AG08396 (cell line): Measurements from ENCODE around the gene IQCH.
A peak's percentile ranks its signal among the peaks of the same experiment; 100 is the strongest.

Experiments used
- DNase-seq: peaks from one replicate; pipeline ENCODE4 v3.0.0; 2012; ENCODE audit warnings: low spot score, mixed read lengths

IQCH gene

DNA sequence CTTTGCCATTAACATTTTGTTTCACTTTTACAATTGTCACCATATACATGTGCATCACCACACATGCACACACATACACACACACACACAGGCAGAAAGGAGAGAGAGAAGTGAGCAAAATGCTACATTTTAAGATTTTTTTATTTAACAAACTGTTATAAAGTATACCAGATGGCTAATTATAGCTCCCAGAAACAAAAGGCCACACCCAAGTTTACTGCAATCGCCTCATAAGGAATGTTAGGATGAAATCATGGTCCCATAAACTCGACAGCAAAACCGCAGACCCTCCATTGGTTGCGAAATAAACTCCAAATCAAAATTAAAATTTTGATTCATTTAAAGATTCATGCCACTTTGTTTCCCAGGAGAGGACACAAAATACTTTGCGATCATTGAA is 250.2 kb downstream of the IQCH start:
- no peak for DNase-seq

DNA sequence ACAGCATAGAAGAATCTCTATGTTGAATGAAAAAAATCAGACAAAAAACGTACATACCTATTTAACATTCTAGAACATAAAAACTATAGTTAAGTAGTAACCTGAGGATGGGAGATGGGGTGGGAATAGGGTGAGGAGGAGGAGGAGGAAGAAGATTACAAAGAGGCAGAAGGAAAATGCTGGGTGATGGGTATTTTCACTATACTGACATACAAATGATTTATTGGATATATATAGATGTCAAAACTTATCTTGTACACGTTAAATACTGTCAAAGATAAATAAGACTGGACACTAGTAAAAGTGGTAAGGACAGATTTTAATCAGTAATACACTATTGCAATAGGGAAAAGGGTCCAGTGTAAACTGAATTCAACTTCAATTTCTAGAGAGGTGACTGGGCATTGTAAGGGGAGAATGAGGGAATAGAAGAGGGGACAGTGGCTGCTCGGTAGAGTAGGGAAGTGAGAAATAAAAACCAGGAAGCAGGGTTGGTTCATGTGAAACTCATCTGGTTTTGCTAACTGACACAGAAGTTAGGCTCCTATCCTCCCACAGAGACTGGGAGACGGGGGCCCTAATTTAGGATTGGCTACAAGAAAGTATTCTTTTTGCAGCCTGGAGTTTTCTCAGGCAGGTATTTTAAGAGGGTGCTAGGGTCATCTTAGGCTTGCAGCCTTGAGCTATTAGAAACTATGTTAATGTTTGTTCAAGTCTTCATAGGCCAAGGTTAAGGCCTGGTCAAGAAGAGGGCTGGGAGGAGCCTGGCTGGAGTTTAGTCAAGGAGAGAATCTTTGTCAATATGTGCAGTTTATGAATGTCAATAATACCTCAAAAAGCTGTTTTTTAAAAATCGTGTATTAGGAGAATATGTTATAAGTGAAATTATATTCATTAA is 251.3 kb downstream of the IQCH start:
- DNase-seq: no peak

DNA sequence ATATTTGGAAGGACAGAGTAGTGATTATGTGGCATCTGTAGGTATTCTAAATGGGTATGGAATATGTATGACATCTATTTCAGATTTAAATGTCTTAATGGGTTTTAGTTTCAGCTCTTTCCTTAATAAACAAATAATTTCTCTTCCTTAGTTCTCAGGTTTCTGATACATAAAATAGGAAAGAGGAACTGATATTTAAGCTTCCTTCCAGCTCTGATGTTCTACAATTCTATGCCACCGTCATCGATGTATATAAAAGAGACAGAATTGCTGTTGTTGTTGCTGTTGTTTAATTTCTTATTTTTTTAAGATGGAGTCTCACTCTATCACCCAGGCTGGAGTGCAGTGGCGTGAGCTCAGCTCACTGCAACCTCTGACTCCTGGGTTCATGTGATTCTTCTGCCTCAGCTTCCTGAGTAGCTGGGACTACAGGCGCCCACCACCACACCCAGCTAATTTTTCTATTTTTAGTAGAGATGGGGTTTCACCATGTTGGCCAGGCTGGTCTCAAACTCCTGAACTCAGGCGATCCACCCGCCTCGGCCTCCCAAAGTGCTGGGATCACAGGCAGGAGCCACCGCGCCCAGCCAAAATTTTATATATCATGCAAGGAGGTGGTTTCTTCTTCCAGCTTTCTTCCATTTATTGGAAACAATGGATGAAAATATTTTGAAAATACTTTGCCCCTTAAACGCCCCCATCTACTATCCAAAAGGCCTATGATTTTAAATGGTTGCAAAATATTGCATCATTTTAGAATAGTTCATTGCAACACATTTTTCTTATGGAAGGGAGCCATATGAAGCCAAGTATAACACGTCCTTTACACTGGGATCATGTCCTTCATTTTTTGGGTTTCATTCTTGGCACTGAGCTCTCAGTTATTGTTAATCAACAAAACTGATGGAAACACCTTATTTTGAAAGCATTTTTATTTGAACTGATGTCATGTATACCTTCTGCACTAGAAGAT is 252.5 kb downstream of the IQCH start:
- DNase-seq: no peak

DNA sequence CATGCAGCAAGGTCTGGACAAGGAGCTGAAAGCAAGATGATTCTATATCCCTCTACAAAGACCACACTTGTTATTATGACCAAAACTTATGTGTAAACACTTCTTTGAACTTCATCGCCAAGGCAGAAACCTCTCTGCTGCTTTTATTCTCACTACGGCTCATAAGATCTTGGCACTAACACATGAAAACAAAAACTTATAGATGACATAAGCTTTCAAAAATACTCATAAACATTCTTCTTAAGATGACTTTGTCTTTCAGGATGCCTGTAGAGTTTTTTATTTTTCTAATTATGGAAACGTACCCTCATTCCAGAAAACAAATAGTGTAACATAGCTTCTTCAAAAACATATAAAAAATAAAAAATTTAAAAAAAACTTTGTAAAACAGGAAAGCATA is 253.8 kb downstream of the IQCH start:
- no peak for DNase-seq

DNA sequence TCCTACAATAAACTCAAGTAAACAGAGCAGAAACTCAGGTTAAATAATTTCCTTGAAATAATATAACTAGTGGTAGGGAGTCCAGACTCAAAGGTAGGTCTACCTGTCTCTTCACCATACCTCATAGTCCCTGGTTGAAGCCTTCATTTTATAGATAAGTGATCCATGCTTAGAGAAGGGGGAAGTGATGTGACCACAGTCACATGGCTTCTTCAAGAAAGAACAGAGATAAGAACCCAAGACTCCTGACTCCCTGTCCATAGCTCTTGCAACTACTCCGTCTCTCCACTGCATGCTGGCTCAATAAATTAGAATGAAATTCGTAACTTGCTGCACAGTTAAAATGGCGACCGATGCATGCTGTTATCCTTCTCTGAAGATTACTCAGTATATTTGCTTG is 255.3 kb downstream of the IQCH start:
- no peak for DNase-seq

DNA sequence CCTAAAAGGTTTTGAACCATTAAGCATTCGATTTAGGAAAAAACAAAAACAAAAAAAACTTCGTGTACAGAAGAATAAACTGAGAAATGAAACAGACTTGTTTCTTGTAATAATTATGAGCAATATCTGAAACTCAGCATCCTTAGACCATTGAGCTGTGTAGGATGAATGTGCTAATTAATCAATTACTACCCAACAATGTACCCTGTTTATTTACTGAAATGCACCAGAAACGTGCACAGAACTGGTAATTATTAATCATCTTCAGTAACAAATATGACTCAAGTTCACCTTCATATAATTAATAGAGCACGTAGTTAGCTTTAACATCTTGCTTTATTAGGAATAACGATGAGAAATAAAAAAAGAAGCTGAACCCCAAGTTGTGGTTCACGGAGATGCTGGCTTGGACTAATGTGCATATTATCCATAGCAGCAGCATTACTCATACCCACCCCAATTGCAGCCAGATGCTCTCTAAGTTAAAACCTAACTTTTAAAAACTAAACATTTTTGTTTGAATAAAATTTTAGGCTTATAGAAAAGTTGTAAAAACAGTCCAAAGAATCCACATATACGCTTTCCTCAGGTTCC is 256.1 kb downstream of the IQCH start:
- peak; percentile 64 for DNase-seq

DNA sequence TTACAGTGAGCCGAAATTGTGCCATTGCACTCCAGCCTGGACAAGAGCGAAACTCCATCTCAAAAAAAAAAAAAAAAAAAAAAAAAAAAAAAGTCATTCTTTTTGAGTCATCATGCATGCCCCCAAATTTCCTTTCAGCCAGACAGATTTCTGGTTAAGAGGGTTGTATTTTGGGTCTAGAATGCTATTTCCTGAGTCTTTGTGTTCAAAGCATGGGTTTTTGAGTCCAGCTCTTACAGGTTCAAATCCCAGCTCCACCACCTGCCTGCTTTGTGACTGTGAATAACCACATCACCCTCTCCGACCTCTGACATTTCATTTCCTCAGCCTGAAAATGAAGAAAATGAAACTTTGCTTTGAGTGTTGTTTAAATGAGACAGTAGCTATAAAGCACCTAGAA is 257.0 kb downstream of the IQCH start:
- DNase-seq: no peak

DNA sequence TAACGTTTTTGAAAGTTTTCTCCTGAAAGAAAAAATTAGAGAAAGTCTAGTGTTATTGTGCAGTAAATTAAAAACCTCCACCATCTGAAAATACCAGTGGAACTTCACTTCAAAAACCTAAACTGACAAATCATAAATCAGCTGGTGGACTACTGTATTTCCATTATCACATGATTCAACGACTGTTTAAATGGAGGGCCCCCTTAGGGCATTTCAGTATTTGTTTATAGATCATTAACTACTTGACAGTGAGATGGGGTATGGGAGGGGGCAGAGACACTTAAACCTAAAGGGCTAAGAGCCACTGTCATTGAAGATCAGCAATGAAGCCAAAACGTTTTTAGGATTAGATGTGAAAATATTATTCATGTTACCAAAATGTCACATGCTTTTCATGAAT is 257.6 kb downstream of the IQCH start:
- no peak for DNase-seq

DNA sequence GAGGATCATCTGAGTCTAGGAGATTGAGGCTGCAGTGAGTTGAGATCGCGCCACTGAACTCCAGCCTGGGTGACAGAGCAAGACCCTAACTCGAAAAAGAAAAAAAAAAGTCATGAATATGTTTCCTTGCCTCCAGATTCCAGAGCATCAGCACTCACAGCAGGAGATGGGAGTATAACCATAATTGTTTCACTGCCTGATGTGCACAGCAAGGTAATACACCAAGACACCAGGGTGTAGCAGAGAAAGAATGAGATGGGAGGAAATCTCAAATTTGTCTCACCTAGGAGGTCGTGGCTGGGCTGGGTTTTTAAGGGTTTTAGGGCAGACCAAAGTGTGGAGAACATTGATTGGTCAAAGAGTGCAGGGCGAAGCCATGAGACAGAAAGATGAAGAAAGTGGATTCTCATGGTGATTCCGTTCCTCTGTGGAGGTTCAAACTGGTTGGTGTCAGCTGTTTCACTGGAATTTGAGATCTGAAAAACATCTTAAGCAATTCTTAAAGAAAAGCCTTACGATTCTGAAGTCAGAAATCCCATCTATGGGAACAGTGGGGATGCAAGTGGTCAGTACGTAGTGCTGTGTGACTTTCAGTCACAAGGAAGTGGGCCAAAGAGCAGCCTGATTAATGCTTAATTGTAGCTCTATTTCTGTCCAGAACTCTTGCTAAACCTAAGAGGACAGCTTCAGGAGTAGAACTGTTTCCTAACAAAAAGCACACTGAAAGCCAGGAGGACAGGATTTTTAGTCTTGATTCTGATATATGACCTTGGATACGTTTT is 258.5 kb downstream of the IQCH start:
- no peak for DNase-seq

DNA sequence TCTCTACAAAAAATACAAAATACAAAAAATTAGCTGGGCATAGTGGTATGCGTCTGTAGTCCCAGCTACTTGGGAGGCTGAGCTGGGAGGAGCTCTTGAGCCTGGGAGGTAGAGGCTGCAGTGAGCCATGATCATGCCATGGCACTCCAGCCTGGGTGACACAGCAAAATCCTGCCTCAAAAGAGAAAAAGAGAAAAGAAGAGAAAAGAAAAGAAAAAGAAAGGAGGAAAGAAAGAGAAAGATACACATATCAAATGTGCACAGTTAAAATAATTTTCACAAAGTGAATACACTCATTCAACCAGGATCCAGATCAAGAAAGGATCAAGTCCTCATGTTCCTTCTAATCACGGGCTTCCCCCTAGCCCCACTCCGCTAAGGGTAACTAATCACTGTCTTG is 260.5 kb downstream of the IQCH start:
- DNase-seq: no peak

DNA sequence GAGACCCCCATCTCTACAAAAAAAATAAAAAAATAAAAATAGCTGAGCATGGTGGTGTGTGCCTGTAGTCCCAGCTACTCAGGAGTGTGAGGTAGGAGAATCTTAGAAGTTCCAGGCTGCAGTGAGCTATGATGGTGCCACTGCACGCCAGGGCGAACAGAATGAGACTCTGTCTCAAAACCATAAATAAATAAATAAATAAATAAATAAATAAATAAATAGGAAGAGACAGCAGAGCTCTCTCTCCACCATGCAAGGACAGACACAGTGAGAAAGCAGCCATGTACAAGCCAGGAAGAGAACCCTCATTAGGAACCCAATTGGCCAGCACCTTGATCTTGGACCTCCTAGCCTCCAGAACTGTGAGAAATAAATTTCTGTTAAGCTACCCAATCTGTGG is 261.0 kb downstream of the IQCH start:
- no peak for DNase-seq

DNA sequence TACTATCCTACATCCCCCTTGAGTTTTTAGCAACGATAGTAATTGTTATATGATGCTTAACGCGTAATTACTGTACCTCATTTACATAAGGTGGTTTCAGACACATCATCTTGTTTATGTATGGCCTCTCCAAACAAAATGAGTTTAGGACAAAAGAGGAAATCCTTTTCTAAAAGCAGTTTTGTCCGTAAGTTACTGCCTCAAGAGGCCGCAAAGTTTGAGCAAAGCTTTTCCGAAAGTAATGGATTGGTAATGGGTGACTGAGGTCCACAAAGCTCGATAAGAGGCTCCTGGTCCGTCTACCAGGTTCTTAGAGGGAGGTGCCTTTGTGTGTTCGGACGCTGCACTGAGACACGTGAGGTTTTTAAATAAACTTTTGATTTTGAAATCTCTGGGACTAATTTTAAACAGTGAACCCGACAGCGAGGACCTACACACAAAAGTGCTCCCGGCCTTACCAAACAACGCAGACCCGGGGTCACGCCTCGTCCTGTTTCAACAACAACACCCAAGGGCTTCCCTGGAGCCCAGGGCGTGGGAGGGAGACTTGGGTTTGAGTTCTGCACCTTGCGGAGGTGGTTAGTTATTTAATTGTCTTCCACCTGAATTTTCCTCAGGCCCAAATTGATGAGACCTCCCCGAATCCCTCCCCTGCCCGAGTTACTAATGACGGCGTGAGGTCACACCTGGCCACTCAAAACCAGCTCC is 265.9 kb downstream of the IQCH start:
- peak; percentile 16 for DNase-seq

DNA sequence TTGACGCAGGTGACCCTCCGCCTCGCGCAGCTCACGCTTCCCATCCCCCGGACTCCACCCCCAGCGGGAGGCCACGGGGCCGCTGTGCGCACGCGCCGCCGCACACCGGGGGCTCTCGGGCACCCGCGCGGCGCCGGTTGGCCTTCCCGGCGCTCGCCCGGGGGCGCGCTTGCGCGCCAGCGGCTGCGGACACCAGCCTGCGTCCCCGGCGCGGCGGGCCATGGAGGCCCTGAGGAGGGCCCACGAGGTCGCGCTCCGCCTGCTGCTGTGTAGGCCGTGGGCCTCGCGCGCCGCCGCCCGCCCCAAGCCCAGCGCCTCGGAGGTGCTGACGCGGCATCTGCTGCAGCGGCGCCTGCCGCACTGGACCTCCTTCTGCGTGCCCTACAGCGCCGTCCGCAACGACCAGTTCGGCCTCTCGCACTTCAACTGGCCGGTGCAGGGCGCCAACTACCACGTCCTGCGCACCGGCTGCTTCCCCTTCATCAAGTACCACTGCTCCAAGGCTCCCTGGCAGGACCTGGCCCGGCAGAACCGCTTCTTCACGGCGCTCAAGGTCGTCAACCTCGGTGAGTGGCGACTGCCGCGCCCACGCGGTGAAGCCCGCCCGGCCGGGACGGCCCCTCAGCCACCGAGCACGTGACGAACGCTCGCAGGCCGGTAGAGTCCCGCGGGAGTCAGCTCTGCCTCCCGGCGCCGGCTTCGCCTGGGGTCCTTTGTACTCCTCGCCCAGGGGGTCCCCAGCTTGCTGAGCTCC is 266.6 kb downstream of the IQCH start, which contains the start of gene C15orf61:
Gene C15orf61 (plus strand): TSS at position 103 of the 754 bp plus-strand sequence. CDS start 118 bp downstream, at position 221.
- peak; percentile 96 for DNase-seq

DNA sequence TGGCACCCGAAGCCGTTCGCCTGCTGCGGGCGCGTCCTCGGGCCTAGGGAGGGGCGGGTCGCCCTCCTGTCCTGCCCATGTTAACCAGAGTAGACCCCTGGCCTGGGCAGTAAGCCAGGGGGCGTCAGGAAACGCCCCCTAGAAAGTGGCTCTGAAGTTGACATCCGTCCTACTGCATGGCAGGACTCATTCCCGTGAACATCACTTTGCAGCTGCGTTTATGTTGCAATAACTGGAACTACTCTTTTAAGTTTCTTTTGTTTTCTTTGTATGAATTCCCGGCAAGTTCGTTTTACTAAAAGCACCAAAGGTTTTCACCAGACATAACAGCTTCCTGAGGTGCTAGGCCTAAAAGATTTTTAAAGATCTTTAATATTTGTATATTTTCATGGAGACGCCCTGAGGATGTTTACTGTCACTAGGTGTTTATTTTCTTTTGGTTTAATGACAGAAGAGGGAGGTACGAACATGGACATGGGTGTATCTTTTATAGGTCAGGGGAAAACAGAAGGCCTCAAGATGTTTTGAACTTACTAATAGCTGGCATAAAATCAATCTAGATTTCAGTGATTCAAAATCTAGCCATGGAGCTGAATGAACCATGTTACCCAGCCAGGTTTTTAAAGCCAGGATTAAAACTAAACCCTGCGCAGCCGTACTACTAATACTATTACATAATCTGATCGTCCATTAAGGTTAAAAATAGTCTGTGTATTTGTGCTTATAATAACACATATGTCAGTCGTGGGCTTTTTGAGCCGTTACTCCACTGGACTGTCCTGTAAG is 267.4 kb downstream of the IQCH start:
- DNase-seq: peak; percentile 39

DNA sequence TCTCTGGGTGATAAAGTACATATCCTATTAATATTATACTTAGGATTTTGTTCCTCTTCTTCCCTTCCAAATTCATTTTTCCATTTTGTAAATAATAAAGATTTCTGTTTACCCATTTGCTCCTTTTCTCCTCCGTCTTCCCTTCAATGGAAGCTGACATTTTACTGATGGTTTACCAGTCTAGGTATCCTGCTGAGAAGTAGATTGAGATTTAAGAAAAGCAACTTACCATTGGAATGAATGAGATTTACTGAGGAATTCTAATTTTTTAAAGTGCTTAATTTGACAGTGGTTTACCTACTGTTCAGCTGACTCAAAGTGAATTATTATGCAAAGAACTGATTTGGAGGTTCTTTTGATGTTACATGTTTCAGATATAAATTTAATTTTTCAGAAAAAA is 268.7 kb downstream of the IQCH start:
- no peak for DNase-seq

DNA sequence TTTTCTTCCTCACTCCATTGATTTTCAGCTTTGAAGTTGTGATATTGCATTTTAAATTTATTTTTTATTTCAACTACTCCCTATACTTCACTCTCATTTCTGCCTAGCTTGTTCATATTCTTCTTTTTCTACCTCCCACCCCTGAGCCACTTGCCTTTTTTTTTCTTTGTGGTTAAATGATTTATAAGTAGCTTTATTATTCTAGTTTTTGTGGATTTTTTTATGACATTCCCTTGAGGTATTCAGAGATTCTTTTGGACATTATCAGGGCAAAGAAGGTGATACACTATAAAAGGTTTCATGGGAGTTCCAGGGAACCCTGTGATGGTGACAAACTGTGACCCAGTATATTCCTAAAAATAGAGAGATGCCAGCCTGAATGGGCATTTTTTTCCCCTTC is 269.6 kb downstream of the IQCH start:
- no peak for DNase-seq

DNA sequence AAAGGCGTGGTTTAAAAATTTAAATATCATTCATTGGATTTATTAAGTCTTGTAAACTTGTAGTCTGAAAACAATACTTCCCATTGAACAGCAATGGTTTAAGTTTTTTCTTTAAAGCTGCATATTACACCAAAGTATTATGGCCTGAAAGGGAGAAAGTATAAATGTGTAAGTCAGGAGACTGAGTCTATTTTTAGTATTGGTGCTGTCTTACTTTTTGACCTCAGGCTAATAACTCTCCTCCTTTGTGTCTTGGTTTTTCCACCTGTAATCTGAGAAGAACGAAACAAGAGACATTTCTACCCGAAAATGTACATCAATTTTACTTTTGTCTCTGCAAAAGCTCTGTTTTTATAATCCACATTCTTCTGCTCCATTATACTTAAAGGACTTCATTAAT is 273.9 kb downstream of the IQCH start:
- DNase-seq: no peak

DNA sequence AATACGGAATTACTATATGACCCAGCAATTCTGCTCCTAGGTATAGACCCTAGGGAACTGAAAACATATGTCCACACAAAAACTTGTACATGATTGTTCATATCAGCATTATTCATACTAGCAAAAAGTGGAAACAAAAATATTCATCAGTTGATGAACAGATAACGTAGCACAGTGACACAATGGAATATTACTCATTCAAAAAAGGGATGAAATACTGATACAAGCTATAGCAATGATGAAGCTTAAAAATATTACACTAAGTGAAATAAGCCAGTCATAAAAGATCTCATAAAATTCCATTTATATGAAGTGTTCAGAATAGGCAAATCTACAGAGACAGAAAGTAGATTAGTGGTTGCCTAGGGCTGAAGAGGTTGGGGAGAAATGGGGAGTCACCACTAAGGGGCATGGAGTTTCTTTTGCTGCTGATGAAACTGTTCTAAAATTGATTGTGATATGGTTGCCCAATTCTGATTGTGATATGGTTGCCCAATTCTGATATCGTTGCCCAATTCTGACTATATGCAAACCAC is 276.9 kb downstream of the IQCH start:
- no peak for DNase-seq

DNA sequence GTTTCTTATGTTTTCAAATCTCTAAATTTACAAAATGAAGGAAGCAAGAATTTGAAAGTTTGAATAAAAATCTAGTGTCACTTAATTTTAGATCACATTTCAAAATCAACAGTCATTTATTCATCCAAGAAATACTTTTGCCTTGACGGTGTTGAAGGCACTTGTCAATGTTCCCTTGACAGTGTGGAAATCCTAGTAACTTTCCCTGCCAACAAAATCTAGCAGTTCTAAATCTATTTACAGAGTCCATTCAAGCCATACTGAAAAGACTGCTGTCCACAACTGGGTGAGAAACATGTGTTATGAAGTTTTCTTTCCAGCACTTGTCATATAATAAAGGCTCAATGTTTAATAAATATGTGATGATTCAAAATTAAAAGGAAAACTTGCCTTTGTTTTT is 279.3 kb downstream of the IQCH start:
- DNase-seq: no peak
